Body of pancreas (tissue), 4 donors: ENCODE data around the gene NEB.

Source experiments
- CTCF ChIP-seq, 7 experiments: fragments of 450-650 bp in 4 of 7; fragments of 200-600 bp in 3 of 7; sonication (generic) in 3 of 7; IDR thresholded peaks; one replicate each; pipeline ENCODE4 v1.5.1; 2016 to 2019; ENCODE audit warnings: antibody characterized with exemption in 7 of 7
- POLR2A ChIP-seq, 3 donors: fragments of 450-650 bp; IDR thresholded peaks; one replicate each; pipeline ENCODE4 v1.6.1; 2016; ENCODE audit warnings: antibody characterized with exemption in 3 of 3, mild to moderate bottlenecking in 2 of 3

DNA sequence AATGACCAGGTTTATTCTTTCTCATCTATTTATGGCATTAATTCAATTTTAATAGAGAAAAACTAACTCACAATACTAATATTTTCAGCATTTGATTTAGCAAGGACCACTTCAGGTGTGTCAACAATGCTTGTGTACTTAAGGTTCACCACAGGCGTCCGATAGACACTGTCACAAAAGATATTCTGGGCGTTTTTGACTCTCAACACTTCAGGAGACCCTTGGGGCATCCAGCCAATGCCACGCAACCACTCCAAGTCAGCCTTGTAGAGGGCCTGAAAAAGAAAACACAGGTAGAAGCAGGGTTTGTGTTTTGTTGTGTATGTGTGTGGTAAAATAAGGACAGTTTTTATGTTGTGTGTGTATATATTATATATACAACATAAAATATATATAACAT is 158.2 kb downstream of the NEB start:
- no peak for TF ChIP-seq CTCF (IDR thresholded peaks at IDR 0.05)
- no peak for TF ChIP-seq POLR2A (IDR thresholded peaks at IDR 0.05)
